GM12878 (cell line): ENCODE results near the gene DGKQ. TPM values are rescaled to one million over a fixed set of nuclear protein-coding genes. Genes with fewer than 3 reads are reported as not detected.

Experiments
- ATAC-seq: fragments of 200-7000 bp; cut with Tn5 transposase; 3 replicates; pipeline ENCODE4 v1.9.1; 2020; ENCODE audit warnings: mild to moderate bottlenecking, moderate library complexity
- BruUV-seq: library from RNA; stranded (reverse); fragments of 400-500 nt; replicated peaks from 2 replicates; lab custom pipeline; 2021; lab: Mats Ljungman, UMichigan
- CTCF ChIA-PET: fragments of 300-600 bp; sonication (Branson Sonifier 250); formaldehyde crosslinking; extraction: SDS; loops from one replicate; lab custom pipeline; 2021; ENCODE audit warnings: inconsistent platforms; lab: Yijun Ruan, JAX
- POLR2A ChIA-PET: fragments of 350-600 bp; formaldehyde crosslinking; extraction: SDS; loops from one replicate; lab custom pipeline; 2021; ENCODE audit warnings: inconsistent platforms; lab: Charles Lee
- RAD21 ChIA-PET: fragments of 300-600 bp; sonication (Branson Sonifier 250); formaldehyde crosslinking; loops from one replicate; lab custom pipeline; 2023; ENCODE audit warnings: antibody characterized with exemption; ENCODE audit not compliant: unreplicated experiment; lab: Charles Lee
- SMC1A ChIA-PET: fragments of 300-600 bp; sonication (Branson Sonifier 250); formaldehyde crosslinking; loops from one replicate; lab custom pipeline; 2023; ENCODE audit not compliant: unreplicated experiment, uncharacterized antibody; lab: Charles Lee
- DNase-seq: peaks from one replicate; pipeline ENCODE4 v3.0.0-alpha.2; 2011; ENCODE audit warnings: low read depth, low spot score
- FAIRE-seq: peaks from 3 replicates; lab custom pipeline; 2011; peaks lifted over from hg19 to GRCh38; lab: Jason Lieb, UNC
- H2AFZ ChIP-seq: 2 replicates; pipeline ENCODE4 v1.6.0; 2011; ENCODE audit warnings: low read depth, low read length, control low read depth; ENCODE audit not compliant: control insufficient read depth
- H3K27ac ChIP-seq: 2 replicates; pipeline ENCODE4 v1.5.1; 2011; ENCODE audit warnings: control low read depth; ENCODE audit not compliant: control insufficient read depth, insufficient read depth
- H3K27me3 ChIP-seq, 2 experiments: replicated peaks in 1 of 2; 2 replicates each; pipeline versions ENCODE4 v1.6.0 to v1.6.1; 2011; ENCODE audit warnings: low read length in 1 of 2; ENCODE audit not compliant: control insufficient read depth in 2 of 2, insufficient read depth in 2 of 2
- H3K36me3 ChIP-seq, 2 experiments: 2 replicates each; pipeline ENCODE4 v1.5.1; 2011; ENCODE audit warnings: low read length in 1 of 2; ENCODE audit not compliant: control insufficient read depth in 2 of 2, insufficient read depth in 2 of 2
- H3K4me1 ChIP-seq: 2 replicates; pipeline ENCODE4 v1.6.1; 2011; ENCODE audit warnings: mild to moderate bottlenecking, low read length, moderate library complexity, mixed read lengths; ENCODE audit not compliant: control insufficient read depth, insufficient read depth
- H3K4me2 ChIP-seq: 2 replicates; pipeline ENCODE4 v1.6.0; 2011; ENCODE audit warnings: control low read depth; ENCODE audit not compliant: control insufficient read depth, insufficient read depth
- H3K4me3 ChIP-seq: fragments of 200-600 bp; sonication (generic); 2 replicates; pipeline ENCODE4 v1.5.1; 2016
- H3K79me2 ChIP-seq: 2 replicates; pipeline ENCODE4 v1.6.0; 2011; ENCODE audit warnings: low read length; ENCODE audit not compliant: control insufficient read depth, insufficient read depth
- H3K9ac ChIP-seq: 2 replicates; pipeline ENCODE4 v1.8.0; 2011; ENCODE audit warnings: low read length, control low read depth, mixed read lengths; ENCODE audit not compliant: control insufficient read depth, insufficient read depth
- H3K9me3 ChIP-seq: replicated peaks from 3 replicates; pipeline ENCODE4 v1.5.1; 2011; ENCODE audit warnings: mild to moderate bottlenecking, low read length; ENCODE audit not compliant: control insufficient read depth, insufficient read depth
- H4K20me1 ChIP-seq: 2 replicates; pipeline ENCODE4 v1.6.0; 2011; ENCODE audit not compliant: control insufficient read depth, insufficient read depth
- EP300 ChIP-seq, 2 experiments: fragments of 150-350 bp in 1 of 2; IDR thresholded peaks; 2 replicates each; pipeline ENCODE4 v1.6.1; 2011 to 2012; ENCODE audit warnings: low read depth in 2 of 2, low read length in 2 of 2, borderline replicate concordance in 1 of 2, improper control_type of control experiment in 1 of 2, inconsistent platforms in 1 of 2; ENCODE audit not compliant: control insufficient read depth in 1 of 2
- MEF2B ChIP-seq: fragments of 450-650 bp; IDR thresholded peaks from 2 replicates; pipeline ENCODE4 v1.6.1; 2018; ENCODE audit warnings: mild to moderate bottlenecking, moderate library complexity; ENCODE audit not compliant: partially characterized antibody, poor library complexity, severe bottlenecking
- PKNOX1 ChIP-seq: fragments of 450-650 bp; IDR thresholded peaks from 2 replicates; pipeline ENCODE4 v1.6.1; 2016; ENCODE audit warnings: mild to moderate bottlenecking
- RELB ChIP-seq: fragments of 450-650 bp; IDR thresholded peaks from 2 replicates; pipeline ENCODE4 v1.6.1; 2017; ENCODE audit warnings: low read depth, mild to moderate bottlenecking, moderate library complexity
- RUNX3 ChIP-seq: IDR thresholded peaks from 2 replicates; pipeline ENCODE4 v1.6.1; 2012; ENCODE audit warnings: low read length, inconsistent platforms
- YY1 ChIP-seq: IDR thresholded peaks from 2 replicates; pipeline ENCODE4 v1.6.1; 2011; ENCODE audit warnings: low read depth, mild to moderate bottlenecking, low read length
- WGBS: methylation state at CpG from one replicate; pipeline ENCODE4 v1.1.6; 2016; ENCODE audit warnings: low lambda C conversion rate; ENCODE audit not compliant: insufficient replicate concordance, insufficient coverage; ENCODE audit errors: missing lambda C conversion rate; 5-methylcytosine and 5-hydroxymethylcytosine counted together
- in situ Hi-C: fragments of 300-500 bp; cut with MboI; formaldehyde crosslinking; loops from 9 replicates; pipeline ENCODE4 v1.14.3; 2018; ENCODE audit warnings: mixed read lengths
- intact Hi-C: fragments of 100-400 bp; cut with micrococcal nuclease; formaldehyde crosslinking; loops from one replicate; pipeline ENCODE4 v1.14.2; 2022; ENCODE audit not compliant: unreplicated experiment
- polyA plus RNA-seq, 11 experiments: library from polyadenylated mRNA; depleted of rRNA in 4 of 11; unstranded in 6 of 11; stranded (reverse) in 5 of 11; fragments of >200 nt; fragmentation: Nextera tagmentation in 4 of 11; fragmentation: Illumina TruSeq in 1 of 11; extraction: Ambion mirVana in 4 of 11; extraction: Trizol in 1 of 11; gene quantifications; 1 replicate in 1 of 11; 2 replicates in 10 of 11; pipeline versions ENCODE4 v1.2.1 to v1.2.3, GENCODE V29; 2011 to 2016; ENCODE audit warnings: inconsistent platforms in 2 of 11, missing spikeins in 2 of 11, low read depth in 1 of 11
- total RNA-seq, 4 experiments: library from RNA; depleted of rRNA in 3 of 4; stranded (reverse); fragments of >200 nt in 3 of 4; fragmentation: Illumina TruSeq in 1 of 4; extraction: Trizol in 1 of 4; gene quantifications; 2 replicates each; pipeline versions ENCODE4 v1.2.1 to v1.2.3, GENCODE V29; 2013 to 2021

The DGKQ gene
- total and polyA plus RNA-seq, 10 of the 15 experiments (the other 5 are each of a cell fraction or from before 2014, with no cell fraction given): 0.11 to 10.5 (median 1.4) TPM

DNA sequence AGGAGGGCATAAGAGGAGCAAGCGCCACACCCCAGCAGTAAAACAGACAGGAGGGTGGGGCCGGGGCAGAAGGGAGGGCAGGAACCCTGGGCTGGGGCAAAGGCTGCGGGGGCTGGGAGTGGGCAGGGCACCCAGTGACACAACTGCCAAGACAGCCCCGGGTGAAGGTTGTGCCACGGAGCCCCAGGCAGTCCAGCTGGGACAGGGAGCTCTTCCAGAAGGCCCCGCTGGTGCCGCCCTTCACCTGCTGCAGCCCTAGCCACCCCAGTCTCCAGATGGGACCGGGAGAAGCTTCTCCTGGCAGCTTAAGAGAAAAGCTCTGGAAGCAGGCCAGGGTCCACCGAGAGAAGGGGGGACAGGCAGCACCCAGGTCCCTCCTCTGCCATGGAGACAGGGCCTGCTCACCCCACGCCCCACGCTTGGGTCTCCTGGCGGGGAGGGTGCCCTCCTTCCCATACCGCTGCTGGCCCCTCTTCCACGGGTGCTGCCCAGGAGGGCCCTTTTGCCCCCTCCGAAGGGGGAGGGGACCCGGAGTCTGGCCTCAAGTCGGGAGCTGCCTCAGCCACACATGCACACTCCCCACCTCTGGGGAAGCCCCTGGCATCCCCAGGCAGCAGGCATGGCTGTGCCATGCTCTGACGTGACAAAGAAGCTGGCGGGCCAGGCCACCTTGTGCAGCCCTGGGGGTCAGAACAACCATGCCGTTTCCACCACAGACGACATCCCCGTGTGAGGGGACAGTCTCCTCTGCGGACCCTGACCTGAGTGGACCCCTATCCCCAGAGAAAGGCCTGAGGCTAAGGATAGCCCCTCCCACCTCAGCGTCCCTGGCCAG, 1.5 kb downstream of the DGKQ start:
- H3K9ac ChIP-seq: peak overlapping the region; percentile 56; the same call in 1 of the 2 replicates
- H4K20me1 ChIP-seq: no peaks in the 10 kb centered on the region
- POLR2A ChIA-PET: interaction anchor here (0.9 to 1.7 kb wide), 3 partner anchors 15 to 37 kb away, joined by 3 to 4 read pairs (median 3); partner anchors contain the start of gene IDUA
- SMC1A ChIA-PET: no interaction called here
- no peaks in the 10 kb centered on the region; the same call in 2 of the 3 replicates for H3K9me3 ChIP-seq
- RAD21 ChIA-PET: no interaction called here
- DNase-seq (no peak), ATAC-seq (0 out of 3 replicates have a peak, but pooled peaks have one; percentile 10), FAIRE-seq (no peak)
- no peak for TF ChIP-seq EP300 (IDR thresholded peaks at IDR 0.05; ENCODE audit: borderline replicate concordance in 1 of 2, control insufficient read depth in 1 of 2, low read depth in 2 of 2, low read length in 2 of 2)
- TF ChIP-seq PKNOX1: no peak
- TF ChIP-seq RELB: no peak
- no peak for TF ChIP-seq YY1
- no peak for TF ChIP-seq RUNX3
- TF ChIP-seq MEF2B: no peak
- in situ Hi-C loops: no loop called here
- peaks cover 5% of the 10 kb centered on the region; the same call in 1 of the 2 replicates for H3K4me1 ChIP-seq
- CTCF ChIA-PET: no interaction called here
- no peaks in the 10 kb centered on the region for H3K79me2 ChIP-seq
- H2AFZ ChIP-seq: no peak overlapping the region
- BruUV-seq: no TSS peak
- WGBS: 75% methylated on average over 24 of the region's 24 CpGs
- intact Hi-C loops: loop anchor here (5.0 kb wide), 1 partner anchor 35 kb away; no protein-coding TSS in a partner anchor
- no peak overlapping the region for H3K27ac ChIP-seq
- peak overlapping the region; percentile 75; the same call in 1 of the 2 replicates for H3K4me3 ChIP-seq
- H3K4me2 ChIP-seq: peak overlapping the region; percentile 98
- no peaks in the 10 kb centered on the region for H3K27me3 ChIP-seq
- no peaks in the 10 kb centered on the region for H3K36me3 ChIP-seq
